Calu3 (cell line): ENCODE results near the gene CYS1. TPM values are rescaled to one million over a fixed set of nuclear protein-coding genes. Genes with fewer than 3 reads are reported as not detected.
"Not testable (repeated sequence)": the region's sequence is repeated elsewhere in the genome, so short reads cannot be mapped to it uniquely, and the experiment has no call there.

ENCODE experiments used
- BruUV-seq: library from RNA; stranded (reverse); fragments of 400-500 nt; replicated peaks from 2 replicates; lab custom pipeline; 2021; lab: Mats Ljungman, UMichigan
- CTCF ChIA-PET: fragments of 300-600 bp; sonication (Branson Sonifier 250); formaldehyde crosslinking; loops from one replicate; lab custom pipeline; 2022; ENCODE audit warnings: antibody characterized with exemption; lab: Charles Lee
- DNase-seq: peaks from one replicate; pipeline ENCODE4 v3.0.0; 2022
- H3K27ac Mint-ChIP-seq: one replicate; pipeline ENCODE4 v1.8.0; 2022; ENCODE audit warnings: mixed read lengths; ENCODE audit not compliant: unreplicated experiment
- H3K27me3 Mint-ChIP-seq: one replicate; pipeline ENCODE4 v1.8.0; 2022; ENCODE audit warnings: mixed read lengths; ENCODE audit not compliant: unreplicated experiment
- H3K36me3 Mint-ChIP-seq: one replicate; pipeline ENCODE4 v1.8.0; 2022; ENCODE audit warnings: mild to moderate bottlenecking, moderate library complexity, mixed read lengths; ENCODE audit not compliant: insufficient read depth, unreplicated experiment
- H3K4me1 Mint-ChIP-seq: one replicate; pipeline ENCODE4 v1.8.0; 2022; ENCODE audit warnings: mild to moderate bottlenecking, low read depth, mixed read lengths; ENCODE audit not compliant: unreplicated experiment
- H3K4me3 Mint-ChIP-seq: one replicate; pipeline ENCODE4 v1.8.0; 2022; ENCODE audit warnings: mild to moderate bottlenecking, low read depth, moderate library complexity, mixed read lengths; ENCODE audit not compliant: unreplicated experiment
- H3K9me3 Mint-ChIP-seq: one replicate; pipeline ENCODE4 v1.8.0; 2022; ENCODE audit warnings: low read depth, mixed read lengths; ENCODE audit not compliant: unreplicated experiment
- CTCF ChIP-seq: fragments of 200-600 bp; IDR thresholded peaks from one replicate; pipeline ENCODE4 v1.8.0; 2022; ENCODE audit warnings: antibody characterized with exemption; ENCODE audit not compliant: unreplicated experiment
- intact Hi-C: fragments of 100-400 bp; cut with micrococcal nuclease; formaldehyde crosslinking; loops from one replicate; pipeline ENCODE4 v1.10.0; 2022; ENCODE audit not compliant: unreplicated experiment
- total RNA-seq: library from RNA; stranded (reverse); gene quantifications from 2 replicates; pipeline ENCODE4 v1.2.3, GENCODE V29; 2022

CYS1 gene
- total RNA-seq, 1 experiment from 2014 or later = 4.8 TPM

GRCh38 chr2:10012963-10013461 is 67.2 kb downstream of the CYS1 start:
- no peaks in the 10 kb centered on the region for H3K36me3 Mint-ChIP-seq
- H3K4me1 Mint-ChIP-seq = no peaks in the 10 kb centered on the region
- no peaks in the 10 kb centered on the region for H3K27me3 Mint-ChIP-seq
- intact Hi-C loops = no loop called here
- no peak for DNase-seq
- no TSS peak for BruUV-seq
- no peaks in the 10 kb centered on the region for H3K9me3 Mint-ChIP-seq
- H3K4me3 Mint-ChIP-seq = no peak overlapping the region
- TF ChIP-seq CTCF = no peak
- CTCF ChIA-PET = no interaction called here
- no peak overlapping the region for H3K27ac Mint-ChIP-seq

DNA sequence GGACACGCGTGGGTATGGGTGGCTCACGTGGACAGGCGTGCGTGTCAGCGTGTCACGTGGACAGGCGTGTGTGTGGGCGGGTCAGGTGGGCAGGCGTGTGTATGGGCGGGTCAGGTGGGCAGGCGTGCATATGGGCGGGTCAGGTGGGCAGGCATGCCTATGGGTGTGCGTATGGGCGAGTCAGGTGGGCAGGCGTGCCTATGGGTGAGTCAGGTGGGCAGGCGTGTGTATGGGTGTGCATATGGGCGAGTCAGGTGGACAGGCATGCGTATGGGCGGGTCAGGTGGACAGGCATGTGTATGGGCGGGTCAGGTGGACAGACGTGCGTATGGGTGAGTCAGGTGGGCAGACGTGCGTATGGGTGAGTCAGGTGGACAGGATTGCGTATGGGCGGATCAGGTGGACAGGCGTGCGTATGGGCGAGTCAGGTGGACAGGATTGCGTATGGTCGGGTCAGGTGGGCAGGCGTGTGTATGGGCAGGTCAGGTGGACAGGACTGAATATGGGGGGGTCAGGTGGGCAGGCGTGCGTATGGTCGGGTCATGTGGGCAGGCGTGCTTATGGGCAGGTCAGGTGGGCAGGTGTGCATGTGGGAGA is 67.7 kb downstream of the CYS1 start:
- H3K4me3 Mint-ChIP-seq, BruUV-seq, H3K27me3 Mint-ChIP-seq, H3K36me3 Mint-ChIP-seq, DNase-seq, H3K4me1 Mint-ChIP-seq, CTCF ChIA-PET, intact Hi-C loops, H3K9me3 Mint-ChIP-seq, H3K27ac Mint-ChIP-seq: not testable (repeated sequence)

DNA sequence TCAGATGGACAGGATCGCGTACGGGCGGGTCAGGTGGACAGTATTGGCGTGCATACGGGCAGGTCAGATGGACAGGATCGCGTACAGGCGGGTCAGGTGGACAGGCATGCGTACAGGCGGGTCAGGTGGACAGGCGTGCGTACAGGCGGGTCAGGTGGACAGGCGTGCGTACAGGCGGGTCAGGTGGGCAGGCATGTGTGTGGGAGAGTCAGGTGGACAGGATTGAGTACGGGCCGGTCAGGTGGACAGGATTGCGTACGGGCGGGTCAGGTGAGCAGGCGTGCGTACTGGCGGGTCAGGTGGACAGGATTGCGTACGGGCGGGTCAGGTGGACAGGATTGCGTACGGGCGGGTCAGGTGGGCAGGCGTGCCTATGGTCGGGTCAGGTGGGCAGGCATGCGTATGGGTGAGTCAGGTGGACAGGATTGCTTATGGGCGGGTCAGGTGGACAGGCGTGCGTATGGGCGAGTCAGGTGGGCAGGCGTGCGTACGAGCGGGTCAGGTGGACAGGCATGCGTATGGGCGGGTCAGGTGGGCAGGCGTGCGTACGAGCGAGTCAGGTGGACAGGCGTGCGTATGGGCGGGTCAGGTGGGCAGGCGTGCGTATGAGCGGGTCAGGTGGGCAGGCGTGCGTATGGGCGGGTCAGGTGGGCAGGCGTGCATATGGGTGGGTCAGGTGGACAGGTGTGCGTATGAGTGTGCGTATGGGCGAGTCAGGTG is 68.4 kb downstream of the CYS1 start:
- H3K4me3 Mint-ChIP-seq, BruUV-seq, H3K4me1 Mint-ChIP-seq, CTCF ChIA-PET, H3K27me3 Mint-ChIP-seq, DNase-seq, H3K36me3 Mint-ChIP-seq, intact Hi-C loops, H3K9me3 Mint-ChIP-seq, H3K27ac Mint-ChIP-seq: not testable (repeated sequence)

DNA sequence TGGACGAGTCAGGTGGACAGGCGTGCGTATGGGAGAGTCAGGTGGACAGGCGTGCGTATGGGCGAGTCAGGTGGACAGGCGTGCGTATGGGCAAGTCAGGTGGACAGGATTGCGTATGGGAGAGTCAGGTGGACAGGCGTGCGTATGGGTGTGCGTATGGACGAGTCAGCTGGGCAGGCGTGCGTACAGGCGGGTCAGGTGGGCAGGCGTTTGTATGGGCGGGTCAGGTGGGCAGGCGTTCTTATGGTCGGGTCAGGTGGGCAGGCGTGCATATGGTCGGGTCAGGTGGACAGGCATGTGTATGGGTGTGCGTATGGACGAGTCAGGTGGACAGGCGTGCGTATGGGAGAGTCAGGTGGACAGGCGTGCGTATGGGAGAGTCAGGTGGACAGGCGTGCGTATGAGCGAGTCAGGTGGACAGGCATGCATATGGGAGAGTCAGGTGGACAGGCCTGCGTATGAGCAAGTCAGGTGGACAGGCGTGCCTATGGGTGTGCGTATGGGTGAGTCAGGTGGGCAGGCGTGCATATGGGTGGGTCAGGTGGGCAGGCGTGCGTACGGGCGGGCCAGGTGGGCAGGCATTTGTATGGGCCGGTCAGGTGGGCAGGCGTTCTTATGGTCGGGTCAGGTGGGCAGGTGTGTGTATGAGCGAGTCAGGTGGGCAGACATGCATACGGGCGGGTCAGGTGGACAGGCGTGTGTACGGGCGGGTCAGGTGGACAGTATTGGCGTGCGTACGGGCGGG is 69.2 kb downstream of the CYS1 start:
- H3K27ac Mint-ChIP-seq, BruUV-seq, H3K27me3 Mint-ChIP-seq, H3K9me3 Mint-ChIP-seq, H3K4me3 Mint-ChIP-seq, DNase-seq, CTCF ChIA-PET, H3K36me3 Mint-ChIP-seq, intact Hi-C loops, H3K4me1 Mint-ChIP-seq: not testable (repeated sequence)

- no peaks in the 10 kb centered on the region for H3K9me3 Mint-ChIP-seq
- DNase-seq = no peak
- H3K27ac Mint-ChIP-seq = no peak overlapping the region
- H3K36me3 Mint-ChIP-seq = no peaks in the 10 kb centered on the region
- no peaks in the 10 kb centered on the region for H3K27me3 Mint-ChIP-seq
- TF ChIP-seq CTCF = no peak
- intact Hi-C loops = no loop called here
- CTCF ChIA-PET = no interaction called here
- H3K4me3 Mint-ChIP-seq = no peak overlapping the region
- no TSS peak for BruUV-seq
- H3K4me1 Mint-ChIP-seq = no peaks in the 10 kb centered on the region
Measured at GRCh38 chr2:10009811-10010781, 70.1 kb downstream of the CYS1 start.
